ENCODE measurements around the gene CHCHD2. TPM values are rescaled to one million over a fixed set of nuclear protein-coding genes. Genes with fewer than 3 reads are reported as not detected.

Gene CHCHD2
- total and polyA plus RNA-seq, 9 of the 15 experiments (the other 6 are each of a cell fraction or from before 2014, with no cell fraction given) = 145 to 1,044 (median 648) TPM

DNA sequence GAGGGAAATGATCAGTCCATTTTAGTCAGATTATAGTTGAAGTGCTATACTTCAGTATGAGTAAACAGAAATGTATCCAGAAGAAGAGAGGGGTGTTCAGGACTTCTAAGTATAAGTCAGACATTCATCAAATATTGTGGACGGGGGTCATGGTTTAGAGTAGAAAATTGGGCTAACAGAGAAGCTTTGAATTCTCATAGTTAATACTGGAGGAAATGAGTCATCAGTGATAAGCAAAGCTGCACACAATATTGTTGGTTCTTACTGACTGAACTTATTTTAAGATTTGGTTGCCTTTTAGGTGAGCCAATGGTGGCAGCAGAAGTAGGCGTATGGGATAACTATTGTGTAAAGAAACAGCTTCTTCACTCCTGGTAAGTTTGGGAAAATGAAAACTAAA is 43.9 kb downstream of the CHCHD2 start (continued):
- TF ChIP-seq ATF1 (CRISPR knock-in tag; IDR thresholded peaks at IDR 0.05) = no peak
- no peak for TF ChIP-seq ATF1 (tag; IDR thresholded peaks at IDR 0.05)
- no peak for TF ChIP-seq SMARCA5 (IDR thresholded peaks at IDR 0.05)
- no peak for TF ChIP-seq FOXJ3 (CRISPR knock-in tag; IDR thresholded peaks at IDR 0.05)
- no peak for TF ChIP-seq ZNF57 (CRISPR knock-in tag; IDR thresholded peaks at IDR 0.05)
- TF ChIP-seq, protein P1, sequence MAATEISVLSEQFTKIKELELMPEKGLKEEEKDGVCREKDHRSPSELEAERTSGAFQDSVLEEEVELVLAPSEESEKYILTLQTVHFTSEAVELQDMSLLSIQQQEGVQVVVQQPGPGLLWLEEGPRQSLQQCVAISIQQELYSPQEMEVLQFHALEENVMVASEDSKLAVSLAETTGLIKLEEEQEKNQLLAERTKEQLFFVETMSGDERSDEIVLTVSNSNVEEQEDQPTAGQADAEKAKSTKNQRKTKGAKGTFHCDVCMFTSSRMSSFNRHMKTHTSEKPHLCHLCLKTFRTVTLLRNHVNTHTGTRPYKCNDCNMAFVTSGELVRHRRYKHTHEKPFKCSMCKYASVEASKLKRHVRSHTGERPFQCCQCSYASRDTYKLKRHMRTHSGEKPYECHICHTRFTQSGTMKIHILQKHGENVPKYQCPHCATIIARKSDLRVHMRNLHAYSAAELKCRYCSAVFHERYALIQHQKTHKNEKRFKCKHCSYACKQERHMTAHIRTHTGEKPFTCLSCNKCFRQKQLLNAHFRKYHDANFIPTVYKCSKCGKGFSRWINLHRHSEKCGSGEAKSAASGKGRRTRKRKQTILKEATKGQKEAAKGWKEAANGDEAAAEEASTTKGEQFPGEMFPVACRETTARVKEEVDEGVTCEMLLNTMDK (IDR thresholded peaks at IDR 0.05; ENCODE audit: borderline replicate concordance, insufficient read depth, low read depth, low read length, poor library complexity, severe bottlenecking) = no peak
- TF ChIP-seq FOS (IDR thresholded peaks at IDR 0.05; ENCODE audit: extremely low read depth, insufficient read length) = peak; percentile 46
- TF ChIP-seq, protein P2, sequence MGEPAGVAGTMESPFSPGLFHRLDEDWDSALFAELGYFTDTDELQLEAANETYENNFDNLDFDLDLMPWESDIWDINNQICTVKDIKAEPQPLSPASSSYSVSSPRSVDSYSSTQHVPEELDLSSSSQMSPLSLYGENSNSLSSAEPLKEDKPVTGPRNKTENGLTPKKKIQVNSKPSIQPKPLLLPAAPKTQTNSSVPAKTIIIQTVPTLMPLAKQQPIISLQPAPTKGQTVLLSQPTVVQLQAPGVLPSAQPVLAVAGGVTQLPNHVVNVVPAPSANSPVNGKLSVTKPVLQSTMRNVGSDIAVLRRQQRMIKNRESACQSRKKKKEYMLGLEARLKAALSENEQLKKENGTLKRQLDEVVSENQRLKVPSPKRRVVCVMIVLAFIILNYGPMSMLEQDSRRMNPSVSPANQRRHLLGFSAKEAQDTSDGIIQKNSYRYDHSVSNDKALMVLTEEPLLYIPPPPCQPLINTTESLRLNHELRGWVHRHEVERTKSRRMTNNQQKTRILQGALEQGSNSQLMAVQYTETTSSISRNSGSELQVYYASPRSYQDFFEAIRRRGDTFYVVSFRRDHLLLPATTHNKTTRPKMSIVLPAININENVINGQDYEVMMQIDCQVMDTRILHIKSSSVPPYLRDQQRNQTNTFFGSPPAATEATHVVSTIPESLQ (CRISPR knock-in tag; IDR thresholded peaks at IDR 0.05) = no peak
- TF ChIP-seq SMARCC2 (IDR thresholded peaks at IDR 0.05; ENCODE audit: low read depth) = peak; percentile 61; the same call in 1 of the 2 replicates
- TF ChIP-seq NCOA1 (IDR thresholded peaks at IDR 0.05; ENCODE audit: low read depth) = no peak
- TF ChIP-seq, protein P3, sequence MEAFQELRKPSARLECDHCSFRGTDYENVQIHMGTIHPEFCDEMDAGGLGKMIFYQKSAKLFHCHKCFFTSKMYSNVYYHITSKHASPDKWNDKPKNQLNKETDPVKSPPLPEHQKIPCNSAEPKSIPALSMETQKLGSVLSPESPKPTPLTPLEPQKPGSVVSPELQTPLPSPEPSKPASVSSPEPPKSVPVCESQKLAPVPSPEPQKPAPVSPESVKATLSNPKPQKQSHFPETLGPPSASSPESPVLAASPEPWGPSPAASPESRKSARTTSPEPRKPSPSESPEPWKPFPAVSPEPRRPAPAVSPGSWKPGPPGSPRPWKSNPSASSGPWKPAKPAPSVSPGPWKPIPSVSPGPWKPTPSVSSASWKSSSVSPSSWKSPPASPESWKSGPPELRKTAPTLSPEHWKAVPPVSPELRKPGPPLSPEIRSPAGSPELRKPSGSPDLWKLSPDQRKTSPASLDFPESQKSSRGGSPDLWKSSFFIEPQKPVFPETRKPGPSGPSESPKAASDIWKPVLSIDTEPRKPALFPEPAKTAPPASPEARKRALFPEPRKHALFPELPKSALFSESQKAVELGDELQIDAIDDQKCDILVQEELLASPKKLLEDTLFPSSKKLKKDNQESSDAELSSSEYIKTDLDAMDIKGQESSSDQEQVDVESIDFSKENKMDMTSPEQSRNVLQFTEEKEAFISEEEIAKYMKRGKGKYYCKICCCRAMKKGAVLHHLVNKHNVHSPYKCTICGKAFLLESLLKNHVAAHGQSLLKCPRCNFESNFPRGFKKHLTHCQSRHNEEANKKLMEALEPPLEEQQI (IDR thresholded peaks at IDR 0.05) = no peak
- TF ChIP-seq, protein P4, sequence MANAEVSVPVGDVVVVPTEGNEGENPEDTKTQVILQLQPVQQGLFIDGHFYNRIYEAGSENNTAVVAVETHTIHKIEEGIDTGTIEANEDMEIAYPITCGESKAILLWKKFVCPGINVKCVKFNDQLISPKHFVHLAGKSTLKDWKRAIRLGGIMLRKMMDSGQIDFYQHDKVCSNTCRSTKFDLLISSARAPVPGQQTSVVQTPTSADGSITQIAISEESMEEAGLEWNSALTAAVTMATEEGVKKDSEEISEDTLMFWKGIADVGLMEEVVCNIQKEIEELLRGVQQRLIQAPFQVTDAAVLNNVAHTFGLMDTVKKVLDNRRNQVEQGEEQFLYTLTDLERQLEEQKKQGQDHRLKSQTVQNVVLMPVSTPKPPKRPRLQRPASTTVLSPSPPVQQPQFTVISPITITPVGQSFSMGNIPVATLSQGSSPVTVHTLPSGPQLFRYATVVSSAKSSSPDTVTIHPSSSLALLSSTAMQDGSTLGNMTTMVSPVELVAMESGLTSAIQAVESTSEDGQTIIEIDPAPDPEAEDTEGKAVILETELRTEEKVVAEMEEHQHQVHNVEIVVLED (CRISPR knock-in tag; IDR thresholded peaks at IDR 0.05) = no peak
- no peak for TF ChIP-seq ZNF12 (CRISPR knock-in tag; IDR thresholded peaks at IDR 0.05)
- TF ChIP-seq TEAD1 (CRISPR knock-in tag; IDR thresholded peaks at IDR 0.05) = no peak
- TF ChIP-seq, protein P5, sequence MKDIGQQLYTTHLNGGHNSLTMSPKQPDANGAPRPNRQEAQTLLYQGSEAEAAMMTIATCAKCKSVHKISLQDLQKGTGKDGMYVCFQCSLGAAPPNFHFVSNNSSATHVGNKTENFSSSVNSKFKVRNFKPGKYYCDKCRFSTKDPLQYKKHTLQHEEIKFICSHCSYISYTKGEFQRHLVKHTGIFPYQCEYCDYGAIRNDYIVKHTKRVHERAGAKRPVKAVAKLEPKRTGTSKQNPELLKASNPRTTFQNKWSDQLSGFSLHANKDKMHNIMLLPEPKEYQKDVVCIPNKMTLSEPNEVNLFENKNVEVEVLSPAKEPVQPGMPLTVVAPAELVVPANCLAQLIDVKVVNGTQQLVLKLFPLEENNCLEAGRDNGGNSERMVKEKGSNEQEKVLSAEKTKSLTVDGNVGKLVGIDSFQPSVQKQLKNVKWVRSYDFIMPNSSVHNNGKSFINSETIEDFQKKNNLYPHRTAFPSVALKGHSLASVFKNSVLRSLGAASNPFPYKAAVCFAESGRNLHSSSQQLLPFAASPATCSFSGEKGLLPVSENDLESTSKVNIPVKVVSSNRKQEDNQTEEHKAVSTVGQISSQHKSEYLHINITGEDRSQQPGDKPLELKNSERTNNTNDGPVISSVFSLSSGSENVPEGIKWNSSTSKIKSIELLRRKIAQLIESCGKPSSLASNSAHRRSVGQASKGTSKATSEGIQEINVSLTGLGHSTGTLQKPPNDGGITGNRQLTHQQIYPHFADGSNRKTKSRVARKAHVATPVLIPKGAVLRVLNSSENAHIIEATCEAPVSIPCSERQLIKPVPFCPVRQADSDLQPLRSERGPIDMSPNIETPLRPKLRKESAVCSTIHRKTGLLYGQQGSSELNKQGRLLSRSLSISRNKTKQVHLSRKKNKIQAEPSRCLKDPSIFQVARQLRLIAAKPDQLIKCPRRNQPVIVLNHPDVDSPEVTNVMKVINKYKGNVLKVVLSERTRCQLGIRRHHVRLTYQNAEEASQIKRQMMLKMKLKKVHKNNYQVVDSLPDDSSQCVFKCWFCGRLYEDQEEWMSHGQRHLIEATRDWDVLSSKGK (CRISPR knock-in tag; IDR thresholded peaks at IDR 0.05) = no peak
- no peak for TF ChIP-seq ARNT (IDR thresholded peaks at IDR 0.05)
- TF ChIP-seq, protein P6, sequence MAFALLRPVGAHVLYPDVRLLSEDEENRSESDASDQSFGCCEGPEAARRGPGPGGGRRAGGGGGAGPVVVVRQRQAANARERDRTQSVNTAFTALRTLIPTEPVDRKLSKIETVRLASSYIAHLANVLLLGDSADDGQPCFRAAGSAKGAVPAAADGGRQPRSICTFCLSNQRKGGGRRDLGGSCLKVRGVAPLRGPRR (CRISPR knock-in tag; IDR thresholded peaks at IDR 0.05) = no peak

Data from K562 (cell line).